Lower leg skin (tissue), 3 donors: ENCODE measurements around the gene PCF11.
"Not testable (repeated sequence)": the region's sequence is repeated elsewhere in the genome, so short reads cannot be mapped to it uniquely, and the experiment has no call there.

Source experiments
- POLR2A ChIP-seq, 2 donors: fragments of 450-650 bp; IDR thresholded peaks; one replicate each; pipeline ENCODE4 v1.6.1; 2016 to 2017; ENCODE audit warnings: antibody characterized with exemption in 2 of 2, mild to moderate bottlenecking in 1 of 2, moderate library complexity in 1 of 2
- TF ChIP-seq, protein P1 (sequence below), 3 donors: fragments of 450-650 bp; IDR thresholded peaks; one replicate each; pipeline ENCODE4 v1.5.1; 2016; ENCODE audit warnings: antibody characterized with exemption in 3 of 3, mild to moderate bottlenecking in 3 of 3, moderate library complexity in 2 of 3

DNA sequence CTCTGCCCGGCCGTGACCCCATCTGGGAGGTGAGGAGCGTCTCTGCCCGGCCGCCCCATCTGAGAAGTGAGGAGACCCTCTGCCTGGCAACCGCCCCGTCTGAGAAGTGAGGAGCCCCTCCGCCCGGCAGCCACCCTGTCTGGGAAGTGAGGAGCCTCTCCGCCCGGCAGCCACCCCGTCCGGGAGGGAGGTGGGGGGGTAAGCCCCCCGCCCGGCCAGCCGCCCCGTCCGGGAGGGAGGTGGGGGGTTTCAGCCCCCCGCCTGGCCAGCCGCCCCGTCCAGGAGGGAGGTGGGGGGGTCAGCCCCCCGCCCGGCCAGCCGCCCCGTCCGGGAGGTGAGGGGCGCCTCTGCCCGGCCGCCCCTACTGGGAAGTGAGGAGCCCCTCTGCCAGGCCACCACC, 23.7 kb upstream of the PCF11 start:
- TF ChIP-seq, protein P1, sequence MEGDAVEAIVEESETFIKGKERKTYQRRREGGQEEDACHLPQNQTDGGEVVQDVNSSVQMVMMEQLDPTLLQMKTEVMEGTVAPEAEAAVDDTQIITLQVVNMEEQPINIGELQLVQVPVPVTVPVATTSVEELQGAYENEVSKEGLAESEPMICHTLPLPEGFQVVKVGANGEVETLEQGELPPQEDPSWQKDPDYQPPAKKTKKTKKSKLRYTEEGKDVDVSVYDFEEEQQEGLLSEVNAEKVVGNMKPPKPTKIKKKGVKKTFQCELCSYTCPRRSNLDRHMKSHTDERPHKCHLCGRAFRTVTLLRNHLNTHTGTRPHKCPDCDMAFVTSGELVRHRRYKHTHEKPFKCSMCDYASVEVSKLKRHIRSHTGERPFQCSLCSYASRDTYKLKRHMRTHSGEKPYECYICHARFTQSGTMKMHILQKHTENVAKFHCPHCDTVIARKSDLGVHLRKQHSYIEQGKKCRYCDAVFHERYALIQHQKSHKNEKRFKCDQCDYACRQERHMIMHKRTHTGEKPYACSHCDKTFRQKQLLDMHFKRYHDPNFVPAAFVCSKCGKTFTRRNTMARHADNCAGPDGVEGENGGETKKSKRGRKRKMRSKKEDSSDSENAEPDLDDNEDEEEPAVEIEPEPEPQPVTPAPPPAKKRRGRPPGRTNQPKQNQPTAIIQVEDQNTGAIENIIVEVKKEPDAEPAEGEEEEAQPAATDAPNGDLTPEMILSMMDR (IDR thresholded peaks at IDR 0.05) = not testable (repeated sequence)
- not testable (repeated sequence) for TF ChIP-seq POLR2A (IDR thresholded peaks at IDR 0.05)
